ENCODE measurements around the gene MYOZ3. TPM values are rescaled to one million over a fixed set of nuclear protein-coding genes. Genes with fewer than 3 reads are reported as not detected.

Gene MYOZ3
- total RNA-seq, 2 experiments from 2014 or later = not detected

- no peak overlapping the region for H3K4me3 ChIP-seq (ENCODE audit: low read depth, low read length, poor library complexity, severe bottlenecking)
- CTCF ChIA-PET (ENCODE audit: unreplicated experiment) = no interaction called here
- no peak for TF ChIP-seq EZH2phosphoT487 (IDR thresholded peaks at IDR 0.05; ENCODE audit: borderline replicate concordance, low read depth, low read length)
- TF ChIP-seq, protein P1, sequence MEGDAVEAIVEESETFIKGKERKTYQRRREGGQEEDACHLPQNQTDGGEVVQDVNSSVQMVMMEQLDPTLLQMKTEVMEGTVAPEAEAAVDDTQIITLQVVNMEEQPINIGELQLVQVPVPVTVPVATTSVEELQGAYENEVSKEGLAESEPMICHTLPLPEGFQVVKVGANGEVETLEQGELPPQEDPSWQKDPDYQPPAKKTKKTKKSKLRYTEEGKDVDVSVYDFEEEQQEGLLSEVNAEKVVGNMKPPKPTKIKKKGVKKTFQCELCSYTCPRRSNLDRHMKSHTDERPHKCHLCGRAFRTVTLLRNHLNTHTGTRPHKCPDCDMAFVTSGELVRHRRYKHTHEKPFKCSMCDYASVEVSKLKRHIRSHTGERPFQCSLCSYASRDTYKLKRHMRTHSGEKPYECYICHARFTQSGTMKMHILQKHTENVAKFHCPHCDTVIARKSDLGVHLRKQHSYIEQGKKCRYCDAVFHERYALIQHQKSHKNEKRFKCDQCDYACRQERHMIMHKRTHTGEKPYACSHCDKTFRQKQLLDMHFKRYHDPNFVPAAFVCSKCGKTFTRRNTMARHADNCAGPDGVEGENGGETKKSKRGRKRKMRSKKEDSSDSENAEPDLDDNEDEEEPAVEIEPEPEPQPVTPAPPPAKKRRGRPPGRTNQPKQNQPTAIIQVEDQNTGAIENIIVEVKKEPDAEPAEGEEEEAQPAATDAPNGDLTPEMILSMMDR (conservative IDR thresholded peaks at IDR 0.05; ENCODE audit: low read length) = no peak
- no peaks in the 10 kb centered on the region for H3K9me3 ChIP-seq (ENCODE audit: low read length)
- intact Hi-C loops (cut with micrococcal nuclease; ENCODE audit: unreplicated experiment) = no loop called here
- no peak overlapping the region for H3K27ac ChIP-seq (ENCODE audit: low read depth, low read length, poor library complexity, severe bottlenecking)
- H3K79me2 ChIP-seq (ENCODE audit: insufficient read depth, low read depth, low read length) = no peaks in the 10 kb centered on the region
- no peaks in the 10 kb centered on the region for H3K36me3 ChIP-seq (ENCODE audit: insufficient read depth, low read length)
- no peaks in the 10 kb centered on the region for H3K4me1 ChIP-seq (ENCODE audit: insufficient read depth, low read length, poor library complexity, severe bottlenecking)
- POLR2A ChIA-PET = no interaction called here
- no peak overlapping the region for H3K4me2 ChIP-seq (ENCODE audit: low read length)
- H4K20me1 ChIP-seq (ENCODE audit: insufficient read depth, low read length) = no peaks in the 10 kb centered on the region
- H2AFZ ChIP-seq (ENCODE audit: low read length) = no peak overlapping the region
- BruUV-seq (replicated peaks) = no TSS peak
- no peak for DNase-seq (ENCODE audit: low spot score)
- H3K9me2 ChIP-seq (ENCODE audit: insufficient read depth, low read length) = no peaks in the 10 kb centered on the region
Measured at GRCh38 chr5:150636391-150637244, 24.4 kb upstream of the MYOZ3 start.

- no TSS peak for BruUV-seq (replicated peaks)
- Histone ChIP-seq H3K9me3 (ENCODE audit: low read length) (no peaks in the 10 kb centered on the region), H3K4me1 (ENCODE audit: insufficient read depth, low read length, poor library complexity, severe bottlenecking) (no peaks in the 10 kb centered on the region), H3K4me2 (ENCODE audit: low read length) (no peak overlapping the region), H4K20me1 (ENCODE audit: insufficient read depth, low read length) (no peaks in the 10 kb centered on the region), H3K9me2 (ENCODE audit: insufficient read depth, low read length) (no peaks in the 10 kb centered on the region), H2AFZ (ENCODE audit: low read length) (no peak overlapping the region), H3K79me2 (ENCODE audit: insufficient read depth, low read depth, low read length) (no peaks in the 10 kb centered on the region), H3K4me3 (ENCODE audit: low read depth, low read length, poor library complexity, severe bottlenecking) (no peak overlapping the region), H3K36me3 (ENCODE audit: insufficient read depth, low read length) (no peaks in the 10 kb centered on the region), H3K27ac (ENCODE audit: low read depth, low read length, poor library complexity, severe bottlenecking) (no peak overlapping the region)
- ChIA-PET CTCF (ENCODE audit: unreplicated experiment) (no interaction called here), POLR2A (no interaction called here)
- TF ChIP-seq, protein P1 (conservative IDR thresholded peaks at IDR 0.05; ENCODE audit: low read length) = no peak
- TF ChIP-seq EZH2phosphoT487 (IDR thresholded peaks at IDR 0.05; ENCODE audit: borderline replicate concordance, low read depth, low read length) = no peak
- DNase-seq (ENCODE audit: low spot score) = no peak
- intact Hi-C loops (cut with micrococcal nuclease; ENCODE audit: unreplicated experiment) = no loop called here
Measured at GRCh38 chr5:150637245-150638052, 23.6 kb upstream of the MYOZ3 start.
